Fibroblast of pulmonary artery (primary cell): ENCODE data around the gene GPR158.

Source experiments
- DNase-seq: peaks from one replicate; pipeline ENCODE4 v3.0.0-alpha.2; 2010; ENCODE audit warnings: low read depth
- H3K4me3 ChIP-seq: replicated peaks from 2 replicates; pipeline ENCODE4 v1.5.1; 2011; ENCODE audit warnings: low read depth, mild to moderate bottlenecking, control low read depth, low read length, moderate library complexity
- CTCF ChIP-seq: IDR thresholded peaks from 2 replicates; pipeline ENCODE4 v1.5.1; 2011; ENCODE audit warnings: mild to moderate bottlenecking, control low read depth, low read length, inconsistent platforms; ENCODE audit errors: missing control alignments

Gene GPR158

DNA sequence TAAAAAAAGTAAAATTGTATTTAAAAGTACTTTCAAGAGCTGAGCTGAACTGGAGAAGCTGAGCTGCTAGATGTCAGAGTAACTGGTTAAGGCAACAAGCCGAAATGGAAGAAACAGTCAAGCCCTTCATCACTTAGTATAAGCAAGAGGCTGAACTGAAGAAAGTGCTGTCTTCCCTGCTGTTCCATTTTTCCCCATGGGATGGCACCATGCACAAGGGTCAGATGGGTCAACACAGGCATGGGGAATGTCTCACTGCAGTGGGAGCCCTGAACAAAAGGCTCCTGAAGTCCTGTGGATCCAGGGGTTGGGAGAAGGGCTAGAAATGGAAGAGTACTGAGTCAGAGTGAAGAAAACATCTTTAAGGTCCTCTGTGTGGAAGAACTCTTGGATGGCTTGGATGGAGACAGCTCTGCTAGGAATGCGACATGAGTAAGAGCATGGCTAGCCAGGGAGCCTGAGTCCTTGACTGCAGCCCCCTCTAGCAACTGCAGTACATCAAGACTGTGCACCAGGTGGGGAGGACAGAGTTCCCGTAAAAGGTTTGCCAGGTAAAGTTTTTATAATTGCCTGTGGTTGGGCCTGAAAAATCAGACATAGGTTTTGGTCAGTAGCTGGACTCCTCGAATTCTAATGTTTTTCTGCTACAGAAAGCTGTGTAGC, 348.3 kb downstream of the GPR158 start:
- peak; percentile 69 for TF ChIP-seq CTCF
- DNase-seq = peak; percentile 68
- H3K4me3 ChIP-seq = no peak overlapping the region

- TF ChIP-seq CTCF = no peak
These were observed 355.5 kb downstream of the GPR158 start for GRCh38 chr10:25530306-25530705.

DNA sequence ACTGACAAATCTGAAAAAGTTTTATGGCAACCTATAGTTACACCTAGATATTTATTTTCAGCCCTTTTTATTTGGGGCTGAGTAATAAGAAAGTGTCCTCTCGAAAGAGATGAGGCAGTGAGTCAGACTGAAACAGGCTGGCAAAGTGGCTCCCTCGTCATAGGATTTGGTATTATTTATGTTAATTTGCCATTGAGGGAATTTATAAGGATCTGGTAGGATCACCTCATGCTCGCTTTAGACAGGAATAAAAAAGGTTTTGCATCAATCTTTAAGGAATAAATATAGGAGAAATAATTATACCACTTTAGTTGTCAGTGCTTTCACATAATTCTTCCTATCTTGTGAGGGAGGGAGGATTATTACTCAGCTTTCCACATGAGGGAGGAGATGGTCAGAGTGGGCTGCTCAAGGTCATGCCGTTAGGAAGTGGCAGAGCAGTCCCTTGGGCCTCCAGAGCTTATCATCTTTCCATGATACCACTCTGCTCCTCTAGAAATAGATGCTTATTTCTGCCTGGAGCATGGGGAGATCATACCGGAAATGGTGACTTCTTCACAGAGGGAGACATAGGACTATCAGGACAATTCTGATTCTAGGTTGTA, 356.8 kb downstream of the GPR158 start:
- no peak overlapping the region for H3K4me3 ChIP-seq
- TF ChIP-seq CTCF = no peak
- no peak for DNase-seq

More at GRCh38 chr10:25530306-25530705, 355.5 kb downstream of the GPR158 start:
- H3K4me3 ChIP-seq = no peak overlapping the region
- no peak for DNase-seq

DNA sequence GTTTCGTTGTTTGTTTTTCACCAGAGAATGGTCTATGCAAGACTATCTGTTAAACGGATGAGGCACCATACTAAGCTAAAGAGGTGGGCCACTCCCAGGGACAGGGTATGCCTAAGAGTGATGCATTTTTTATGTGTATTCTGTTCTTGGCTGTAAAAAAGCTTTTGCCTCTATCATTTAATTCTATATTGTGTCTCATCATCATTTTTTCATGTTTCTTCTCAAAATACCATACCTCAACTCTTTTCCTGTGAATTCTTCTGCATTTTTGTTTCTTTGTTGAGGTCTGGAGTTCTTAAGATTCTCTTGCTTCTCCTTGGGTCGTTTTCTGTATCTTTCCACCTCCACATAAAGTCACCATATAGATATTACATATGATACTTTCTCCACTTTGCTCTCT, 357.4 kb downstream of the GPR158 start:
- no peak for DNase-seq
- H3K4me3 ChIP-seq = no peak overlapping the region
- TF ChIP-seq CTCF = no peak

- no peak for TF ChIP-seq CTCF
- no peak for DNase-seq
- H3K4me3 ChIP-seq = no peak overlapping the region
These were observed 361.2 kb downstream of the GPR158 start for GRCh38 chr10:25536027-25536426.

- no peak overlapping the region for H3K4me3 ChIP-seq
- DNase-seq = peak; percentile 69
- TF ChIP-seq CTCF = no peak
These were observed 372.6 kb downstream of the GPR158 start for GRCh38 chr10:25547382-25547781.

DNA sequence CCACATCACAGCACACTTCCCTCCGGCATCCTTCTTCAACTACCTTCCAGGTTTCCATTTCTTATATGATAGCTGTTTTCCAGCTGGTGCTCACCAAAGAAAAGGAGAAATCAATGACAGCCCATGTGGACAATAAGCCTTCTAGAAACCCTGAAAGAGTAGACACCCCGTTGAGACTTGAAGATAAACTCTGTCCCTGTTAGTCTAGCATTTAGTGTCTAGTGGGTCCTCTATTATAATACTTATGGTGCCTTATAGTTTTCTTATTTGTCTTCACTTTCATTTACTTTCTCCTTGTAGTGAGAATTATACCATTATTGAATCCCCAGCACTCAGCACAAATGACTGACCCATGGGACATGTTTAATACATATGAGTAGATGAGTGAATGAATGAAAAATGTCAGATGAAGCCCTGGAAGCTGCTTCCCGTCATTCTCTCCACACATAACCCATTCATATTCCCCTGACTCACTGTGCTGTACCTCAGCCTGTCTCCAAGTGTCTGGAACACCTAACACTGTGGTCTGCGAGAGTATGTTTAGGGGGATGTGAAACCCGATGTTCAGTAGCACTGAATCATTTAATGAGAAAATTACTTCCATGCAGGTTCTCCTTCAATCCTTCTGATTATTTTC, 377.6 kb downstream of the GPR158 start:
- no peak for TF ChIP-seq CTCF
- no peak overlapping the region for H3K4me3 ChIP-seq
- DNase-seq = no peak
